ENCODE measurements around the gene USP32. TPM values are rescaled to one million over a fixed set of nuclear protein-coding genes. Genes with fewer than 3 reads are reported as not detected.
"Not testable (repeated sequence)": the region's sequence is repeated elsewhere in the genome, so short reads cannot be mapped to it uniquely, and the experiment has no call there.

The USP32 gene
- total RNA-seq, 3 donors from 2014 or later (not counting 1 experiment from before 2014, with no cell fraction given): 41.3 to 68.5 (median 41.7) TPM

GRCh38 chr17:60193482-60193881 is 198.5 kb downstream of the USP32 start:
- DNase-seq (no peak), ATAC-seq (no peak)
- Histone ChIP-seq H3K27ac (ENCODE audit: low read length) (no peak overlapping the region), H3K36me3 (ENCODE audit: control insufficient read depth, insufficient read depth, low read length) (peaks cover 25% of the 10 kb centered on the region), H3K27me3 (ENCODE audit: control insufficient read depth, insufficient read depth, low read length) (no peaks in the 10 kb centered on the region), H3K4me3 (ENCODE audit: low read length) (no peak overlapping the region), H3K4me1 (ENCODE audit: control insufficient read depth, insufficient read depth, low read length) (no peaks in the 10 kb centered on the region), H3K9me3 (ENCODE audit: control insufficient read depth, insufficient read depth, low read length) (no peaks in the 10 kb centered on the region)
- no peak overlapping the region for H3K4me3 Mint-ChIP-seq
- no peaks in the 10 kb centered on the region for H3K4me1 Mint-ChIP-seq
- no peak for TF ChIP-seq CTCF (IDR thresholded peaks at IDR 0.05)
- peaks cover 7% of the 10 kb centered on the region for H3K36me3 Mint-ChIP-seq
- no peaks in the 10 kb centered on the region for H3K9me3 Mint-ChIP-seq
- intact Hi-C loops (cut with micrococcal nuclease): no loop called here
- H3K27me3 Mint-ChIP-seq (ENCODE audit: low read depth in 2 of 2): no peaks in the 10 kb centered on the region
- WGBS (ENCODE audit: insufficient coverage): 95% methylated on average over 2 of the region's 2 CpGs
- no peak overlapping the region for H3K27ac Mint-ChIP-seq

GRCh38 chr17:60193032-60193431 is 198.9 kb downstream of the USP32 start:
- H3K4me1 Mint-ChIP-seq; H3K27ac ChIP-seq (ENCODE audit: low read length); H3K27ac Mint-ChIP-seq; intact Hi-C loops (cut with micrococcal nuclease); H3K9me3 ChIP-seq (ENCODE audit: control insufficient read depth, insufficient read depth, low read length); H3K4me3 Mint-ChIP-seq; H3K4me3 ChIP-seq (ENCODE audit: low read length); H3K27me3 ChIP-seq (ENCODE audit: control insufficient read depth, insufficient read depth, low read length); DNase-seq; ATAC-seq; H3K36me3 Mint-ChIP-seq; H3K9me3 Mint-ChIP-seq; H3K4me1 ChIP-seq (ENCODE audit: control insufficient read depth, insufficient read depth, low read length); H3K27me3 Mint-ChIP-seq (ENCODE audit: low read depth in 2 of 2): not testable (repeated sequence)
- WGBS (ENCODE audit: insufficient coverage): 95% methylated on average over 3 of the region's 3 CpGs
- H3K36me3 ChIP-seq (ENCODE audit: control insufficient read depth, insufficient read depth, low read length): peaks cover 26% of the 10 kb centered on the region

GRCh38 chr17:60190032-60190431 is 201.9 kb downstream of the USP32 start:
- H3K27me3 Mint-ChIP-seq (ENCODE audit: low read depth in 2 of 2); H3K27ac ChIP-seq (ENCODE audit: low read length); H3K4me3 Mint-ChIP-seq; H3K9me3 ChIP-seq (ENCODE audit: control insufficient read depth, insufficient read depth, low read length); intact Hi-C loops (cut with micrococcal nuclease); H3K27ac Mint-ChIP-seq; DNase-seq; H3K4me3 ChIP-seq (ENCODE audit: low read length); H3K4me1 Mint-ChIP-seq; ATAC-seq; H3K4me1 ChIP-seq (ENCODE audit: control insufficient read depth, insufficient read depth, low read length); H3K36me3 Mint-ChIP-seq; H3K9me3 Mint-ChIP-seq; H3K27me3 ChIP-seq (ENCODE audit: control insufficient read depth, insufficient read depth, low read length): not testable (repeated sequence)
- peaks cover 25% of the 10 kb centered on the region for H3K36me3 ChIP-seq (ENCODE audit: control insufficient read depth, insufficient read depth, low read length)
- 99% methylated on average over 3 of the region's 4 CpGs for WGBS (ENCODE audit: insufficient coverage)

GRCh38 chr17:60188759-60189158 is 203.2 kb downstream of the USP32 start:
- peaks cover 28% of the 10 kb centered on the region for H3K36me3 ChIP-seq (ENCODE audit: control insufficient read depth, insufficient read depth, low read length)
- H3K4me1 ChIP-seq (ENCODE audit: control insufficient read depth, insufficient read depth, low read length): no peaks in the 10 kb centered on the region
- H3K27ac ChIP-seq (ENCODE audit: low read length): no peak overlapping the region
- intact Hi-C loops (cut with micrococcal nuclease): no loop called here
- no peaks in the 10 kb centered on the region for H3K36me3 Mint-ChIP-seq
- TF ChIP-seq CTCF (IDR thresholded peaks at IDR 0.05): no peak
- H3K9me3 ChIP-seq (ENCODE audit: control insufficient read depth, insufficient read depth, low read length): no peaks in the 10 kb centered on the region
- WGBS (ENCODE audit: insufficient coverage): 98% methylated on average over 4 of the region's 4 CpGs
- H3K27me3 ChIP-seq (ENCODE audit: control insufficient read depth, insufficient read depth, low read length): no peaks in the 10 kb centered on the region
- ATAC-seq (no peak), DNase-seq (no peak)
- H3K4me3 Mint-ChIP-seq: no peak overlapping the region
- no peaks in the 10 kb centered on the region for H3K27me3 Mint-ChIP-seq (ENCODE audit: low read depth in 2 of 2)
- no peak overlapping the region for H3K4me3 ChIP-seq (ENCODE audit: low read length)
- no peaks in the 10 kb centered on the region for H3K9me3 Mint-ChIP-seq
- H3K27ac Mint-ChIP-seq: no peak overlapping the region
- H3K4me1 Mint-ChIP-seq: no peaks in the 10 kb centered on the region

GRCh38 chr17:60186846-60187745 is 204.8 kb downstream of the USP32 start:
- H3K27ac Mint-ChIP-seq; DNase-seq; H3K4me3 Mint-ChIP-seq; H3K4me3 ChIP-seq (ENCODE audit: low read length); H3K27me3 ChIP-seq (ENCODE audit: control insufficient read depth, insufficient read depth, low read length); H3K9me3 Mint-ChIP-seq; H3K27me3 Mint-ChIP-seq (ENCODE audit: low read depth in 2 of 2); ATAC-seq; H3K4me1 ChIP-seq (ENCODE audit: control insufficient read depth, insufficient read depth, low read length); H3K27ac ChIP-seq (ENCODE audit: low read length); H3K4me1 Mint-ChIP-seq; H3K36me3 Mint-ChIP-seq; intact Hi-C loops (cut with micrococcal nuclease); H3K9me3 ChIP-seq (ENCODE audit: control insufficient read depth, insufficient read depth, low read length): not testable (repeated sequence)
- peaks cover 34% of the 10 kb centered on the region for H3K36me3 ChIP-seq (ENCODE audit: control insufficient read depth, insufficient read depth, low read length)
- WGBS (ENCODE audit: insufficient coverage): 58% methylated on average over 4 of the region's 7 CpGs

GRCh38 chr17:60186372-60186771 is 205.6 kb downstream of the USP32 start:
- H3K36me3 Mint-ChIP-seq; H3K27ac ChIP-seq (ENCODE audit: low read length); H3K4me3 ChIP-seq (ENCODE audit: low read length); DNase-seq; H3K4me1 ChIP-seq (ENCODE audit: control insufficient read depth, insufficient read depth, low read length); intact Hi-C loops (cut with micrococcal nuclease); H3K27me3 ChIP-seq (ENCODE audit: control insufficient read depth, insufficient read depth, low read length); ATAC-seq; H3K9me3 Mint-ChIP-seq; H3K4me1 Mint-ChIP-seq; H3K4me3 Mint-ChIP-seq; H3K27me3 Mint-ChIP-seq (ENCODE audit: low read depth in 2 of 2); H3K27ac Mint-ChIP-seq; H3K9me3 ChIP-seq (ENCODE audit: control insufficient read depth, insufficient read depth, low read length): not testable (repeated sequence)
- H3K36me3 ChIP-seq (ENCODE audit: control insufficient read depth, insufficient read depth, low read length): peaks cover 32% of the 10 kb centered on the region
- WGBS (ENCODE audit: insufficient coverage): 93% methylated on average over 1 of the region's 1 CpG
